T1000 (cell line): ENCODE measurements around the gene MBOAT2.

Source experiments
- DNase-seq: peaks from one replicate; lab custom pipeline; 2025; ENCODE audit warnings: mixed read lengths; lab: John Stamatoyannopoulos, UW

MBOAT2 gene

DNA sequence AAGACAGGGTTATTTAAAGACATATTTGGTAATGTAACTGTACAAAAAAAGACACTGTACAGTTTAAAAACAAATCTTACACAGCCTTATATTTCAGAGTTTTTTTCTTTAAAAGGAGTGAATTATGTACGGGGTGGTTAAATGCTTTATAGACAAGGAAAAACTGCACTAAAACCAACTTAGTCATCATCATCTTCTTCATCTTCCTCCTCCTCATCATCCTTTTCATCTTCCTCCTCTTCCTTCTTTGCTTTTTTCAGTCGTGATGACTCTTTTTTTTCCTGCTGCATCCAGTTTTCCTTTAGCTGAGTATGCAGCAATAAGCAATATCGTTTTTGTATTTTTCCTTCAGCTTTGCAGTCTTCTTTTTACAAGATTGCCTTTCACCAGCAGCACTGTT lies 14.6 kb upstream of the MBOAT2 start:
- DNase-seq = no peak

DNA sequence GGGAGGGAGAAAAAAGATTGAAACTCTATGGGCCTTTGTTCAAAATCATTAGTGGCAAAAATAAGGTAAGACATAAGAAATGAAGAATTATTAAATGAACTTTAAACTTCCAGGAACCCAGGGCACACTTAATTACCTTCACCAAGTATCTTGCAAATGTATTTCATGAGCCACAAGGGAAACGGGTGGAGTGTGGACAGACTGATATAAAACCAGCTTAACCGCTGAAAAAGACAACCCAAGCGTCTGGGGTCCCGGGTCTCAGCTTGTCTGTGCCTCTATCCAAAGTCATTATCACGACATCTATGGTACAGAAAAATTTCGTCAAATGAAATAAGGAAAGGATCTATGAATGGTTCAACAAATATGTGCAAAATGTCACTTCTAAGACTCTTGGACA lies 13.9 kb upstream of the MBOAT2 start:
- DNase-seq = no peak

DNA sequence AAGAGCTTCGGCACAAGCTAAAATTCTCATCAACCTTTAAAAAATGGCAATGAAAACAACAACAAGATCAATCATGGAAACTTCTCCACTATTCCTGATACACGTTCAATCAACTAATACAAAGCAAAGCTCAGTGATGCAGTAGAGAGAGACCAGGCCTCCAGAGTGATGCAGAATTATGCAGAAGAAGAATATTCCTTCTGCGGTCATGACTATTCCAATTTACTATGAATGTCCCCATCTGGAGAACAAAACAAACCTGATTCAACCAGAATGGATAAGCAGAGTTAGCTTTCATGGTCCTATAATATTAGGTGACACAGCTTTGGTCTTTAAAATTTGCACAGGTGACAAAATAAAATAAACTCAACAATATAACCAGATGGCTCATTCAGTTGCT lies 12.5 kb upstream of the MBOAT2 start:
- DNase-seq = no peak

DNA sequence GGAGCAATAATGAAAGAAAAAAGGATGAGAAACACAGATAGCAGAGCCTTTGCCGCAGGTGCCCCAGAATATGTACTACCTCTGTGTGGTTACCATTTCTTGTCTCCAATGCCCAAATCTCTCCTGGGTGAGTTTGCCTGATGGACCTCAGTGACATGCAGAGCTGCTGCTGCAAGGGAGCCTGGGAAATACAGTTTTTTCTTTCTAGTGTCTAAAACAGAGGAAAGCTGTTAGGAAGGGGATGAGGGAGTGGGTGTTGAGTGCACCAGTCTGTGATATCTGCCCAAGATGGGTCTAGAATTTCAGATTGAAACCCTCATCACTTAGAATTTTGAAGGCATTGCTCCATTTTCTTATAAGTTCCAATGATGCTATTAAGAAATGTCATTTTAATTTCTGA lies 9.9 kb upstream of the MBOAT2 start:
- no peak for DNase-seq

DNA sequence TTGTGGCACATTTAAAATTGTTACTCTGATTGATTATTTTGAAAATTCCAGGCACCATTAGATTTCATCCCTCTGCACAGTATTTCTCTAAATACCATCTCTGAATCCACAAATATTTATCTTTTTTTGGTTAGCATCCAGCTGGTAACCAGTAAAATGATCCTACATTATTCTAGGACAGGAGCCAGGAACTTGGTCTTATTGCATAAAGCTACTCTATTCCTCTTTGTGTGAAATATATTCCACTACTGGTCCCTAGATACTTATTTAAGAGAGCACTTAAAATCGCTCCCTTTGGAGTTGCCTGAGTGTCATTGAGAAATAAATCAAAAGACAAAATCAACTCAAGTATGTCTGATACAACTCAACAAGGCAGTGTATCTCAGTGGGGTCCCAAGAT lies 7.4 kb upstream of the MBOAT2 start:
- DNase-seq = no peak

DNA sequence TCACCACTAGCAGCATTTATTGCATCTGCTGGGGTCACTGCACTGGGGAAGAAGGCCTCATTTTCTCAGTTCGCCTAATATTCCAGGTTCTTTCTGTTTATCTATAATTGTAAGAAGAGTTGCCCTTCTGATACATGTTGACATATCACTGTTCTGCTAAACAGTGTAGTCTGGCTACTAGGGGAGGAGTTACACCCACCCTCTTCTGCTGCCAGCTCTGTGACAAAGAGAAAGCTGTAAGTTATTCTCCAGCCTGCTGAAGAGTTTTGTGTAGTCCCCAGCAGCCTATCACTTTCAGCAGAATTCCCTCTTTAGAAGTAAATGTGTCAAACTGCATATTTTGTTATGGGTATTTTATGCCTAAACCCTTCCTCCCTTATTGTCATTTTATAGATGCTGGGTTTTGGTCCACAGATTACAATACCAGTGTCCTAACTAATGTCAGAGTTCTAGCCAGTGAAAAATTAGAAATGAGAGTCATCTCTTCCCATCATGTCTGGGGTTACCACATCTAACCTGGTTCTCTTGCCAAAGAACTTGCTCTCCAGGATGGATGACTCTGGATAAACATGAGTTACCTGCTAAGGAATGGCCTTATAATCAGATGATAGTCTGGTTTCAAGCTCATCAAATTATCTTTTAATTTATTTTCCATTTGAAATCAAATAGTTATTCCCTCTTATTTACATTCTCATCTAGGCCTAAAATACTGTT lies 5.6 kb upstream of the MBOAT2 start:
- DNase-seq = no peak

DNA sequence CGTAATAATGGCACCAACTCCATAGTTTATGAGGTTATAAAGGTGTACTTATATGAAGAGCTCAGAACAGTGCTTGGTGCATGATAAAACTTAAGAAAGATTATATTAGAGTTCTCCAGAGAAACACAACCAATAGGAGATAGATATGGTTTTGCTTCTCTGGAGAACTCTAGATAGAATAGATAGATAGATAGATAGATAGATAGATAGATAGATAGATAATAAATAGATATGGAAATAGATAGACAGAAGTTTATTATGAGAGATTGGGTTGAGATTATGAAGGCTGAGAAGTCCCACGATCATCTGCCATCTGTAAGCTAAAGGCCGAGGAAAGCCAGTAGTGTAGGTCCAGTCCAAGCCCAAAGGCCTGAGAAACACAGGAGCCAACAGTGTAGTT lies 2.9 kb upstream of the MBOAT2 start:
- DNase-seq = no peak

DNA sequence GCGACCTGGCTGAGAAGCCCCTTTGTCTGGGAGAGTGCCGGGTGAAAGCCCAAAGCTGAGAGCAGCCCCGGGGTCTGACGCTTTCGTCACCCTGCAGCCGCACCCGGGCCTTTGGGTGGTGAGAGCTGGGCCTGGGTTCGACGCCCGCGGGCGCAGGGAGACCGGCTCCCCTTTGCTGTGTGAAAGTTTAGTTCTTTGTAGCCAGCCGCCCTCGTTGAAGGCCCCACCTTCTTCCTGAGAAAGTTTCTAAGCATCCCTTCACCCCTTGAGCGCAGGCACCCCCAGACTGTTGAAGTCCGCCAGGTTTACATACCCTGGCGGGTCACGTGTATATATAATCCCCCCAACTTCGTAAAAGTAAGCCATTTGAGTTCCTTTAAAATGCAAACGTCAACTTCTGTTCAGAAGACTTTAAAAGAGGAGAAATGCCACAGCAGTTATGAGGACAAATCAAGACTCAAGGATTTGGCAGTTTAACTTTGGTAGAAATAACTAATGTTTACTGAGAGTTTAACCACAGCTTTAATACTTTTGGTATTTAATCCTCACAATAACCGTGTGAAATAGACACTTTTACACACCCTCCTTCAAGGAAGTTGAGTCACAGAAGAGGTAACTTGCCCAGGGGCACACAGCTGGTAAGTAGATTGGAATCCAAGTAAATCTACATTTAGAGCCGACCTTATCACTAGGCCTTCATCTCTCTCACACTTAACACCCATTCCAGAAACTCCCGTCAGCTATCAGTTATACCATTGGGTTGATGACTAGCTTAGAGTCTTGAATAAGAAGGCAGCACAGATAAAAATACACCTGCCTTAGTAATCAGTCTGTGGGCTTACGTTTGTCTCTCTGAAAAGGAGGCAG lies 1.1 kb upstream of the MBOAT2 start:
- DNase-seq = peak; percentile 38

DNA sequence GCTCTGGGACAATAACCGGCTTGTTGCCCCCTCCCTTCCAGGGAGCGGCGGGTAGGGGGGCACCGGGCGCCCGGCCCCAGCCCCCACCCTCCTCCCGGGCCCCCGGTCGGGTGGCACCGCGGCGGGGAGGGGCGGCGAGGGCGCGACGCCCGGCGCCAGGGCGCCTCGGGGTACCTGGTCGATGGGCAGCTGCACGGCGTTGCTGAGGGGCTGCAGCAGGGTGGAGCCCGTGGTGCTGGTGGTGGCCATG lies 193 bp downstream of the MBOAT2 start:
- no peak for DNase-seq

DNA sequence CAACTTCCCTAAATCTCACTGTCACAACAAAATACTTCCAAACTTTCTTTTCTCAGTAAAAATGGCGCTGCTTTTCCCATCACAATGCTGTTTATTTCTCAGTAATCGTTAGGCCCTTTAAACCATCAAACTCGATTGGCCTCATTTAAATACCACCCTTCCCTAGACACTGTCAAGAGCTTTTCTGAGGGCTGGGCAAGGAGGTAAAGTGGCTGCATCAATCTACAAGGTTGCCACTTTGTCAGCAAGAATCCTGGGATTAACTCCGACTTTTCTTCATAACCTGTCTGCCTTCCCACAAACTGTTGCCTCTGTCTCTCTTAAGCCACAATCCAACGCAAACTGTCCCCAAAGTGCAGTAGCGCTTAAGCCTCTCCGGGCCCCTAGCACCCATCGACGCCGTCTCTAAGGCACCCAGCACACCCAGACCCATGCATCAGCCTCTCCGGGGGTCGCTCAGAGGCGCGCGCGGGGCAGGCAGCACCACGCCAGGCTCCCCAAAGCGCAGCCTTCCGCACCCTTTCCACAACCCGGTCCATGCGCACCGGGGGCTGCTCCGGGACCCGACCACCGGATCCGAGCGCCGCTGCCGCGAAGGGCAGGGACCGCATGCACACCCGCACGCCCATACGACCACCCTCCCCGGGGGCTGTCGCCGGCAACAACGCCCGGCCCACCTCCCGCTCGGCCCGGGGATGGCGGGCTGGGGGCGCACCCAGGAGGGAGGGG lies 683 bp downstream of the MBOAT2 start:
- DNase-seq = no peak

DNA sequence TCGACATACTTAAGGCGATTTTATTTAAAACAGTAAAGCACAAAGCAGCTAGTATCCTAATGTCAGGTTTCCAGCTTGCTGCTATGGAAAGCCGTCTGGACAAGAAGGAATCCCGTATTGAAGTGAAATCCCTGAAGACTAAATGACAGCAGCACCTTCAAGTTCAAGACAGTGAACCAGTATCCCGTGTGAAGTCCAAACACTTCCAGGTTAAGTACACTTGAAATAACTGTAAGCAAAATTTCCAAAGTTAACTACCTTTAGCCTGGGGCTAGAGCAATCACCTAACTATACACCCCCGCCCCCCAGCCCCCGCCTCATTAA lies 1.2 kb downstream of the MBOAT2 start:
- no peak for DNase-seq

DNA sequence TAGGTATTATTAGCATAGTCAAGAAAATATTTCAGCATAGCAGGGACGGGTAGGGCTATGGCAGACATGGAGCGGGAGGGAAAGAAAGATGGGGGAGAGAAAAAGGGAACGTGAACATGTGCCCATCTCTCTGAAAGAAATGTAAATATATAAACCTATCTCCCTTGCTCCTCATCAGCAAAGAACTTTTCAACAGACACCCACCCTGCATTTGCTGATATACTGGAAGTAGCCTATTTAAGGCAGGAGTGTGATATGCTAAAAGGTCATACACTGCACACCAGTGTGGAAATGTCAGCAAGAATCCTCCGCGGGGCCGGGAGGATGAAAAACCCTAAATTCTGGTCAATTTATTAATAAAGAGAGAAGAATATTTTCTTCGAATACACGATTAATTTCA lies 1.7 kb downstream of the MBOAT2 start:
- no peak for DNase-seq

DNA sequence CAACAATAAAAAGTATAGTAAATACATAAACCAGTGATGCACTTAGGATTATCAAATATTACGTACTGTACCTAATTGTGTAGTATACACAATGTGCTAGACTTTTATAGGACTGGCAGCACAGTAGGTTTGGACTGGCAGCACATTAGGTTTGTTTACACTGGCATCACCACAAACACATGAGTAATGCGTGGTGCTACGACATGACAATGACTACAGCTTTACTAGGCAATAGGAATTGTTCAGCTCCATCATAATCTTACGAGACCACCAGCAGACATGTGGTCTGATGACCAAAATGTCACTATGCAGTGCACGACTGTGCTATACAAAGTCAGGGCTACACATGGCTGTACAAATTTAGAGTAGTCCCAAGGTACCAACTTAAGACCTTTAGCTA lies 2.3 kb downstream of the MBOAT2 start:
- no peak for DNase-seq

DNA sequence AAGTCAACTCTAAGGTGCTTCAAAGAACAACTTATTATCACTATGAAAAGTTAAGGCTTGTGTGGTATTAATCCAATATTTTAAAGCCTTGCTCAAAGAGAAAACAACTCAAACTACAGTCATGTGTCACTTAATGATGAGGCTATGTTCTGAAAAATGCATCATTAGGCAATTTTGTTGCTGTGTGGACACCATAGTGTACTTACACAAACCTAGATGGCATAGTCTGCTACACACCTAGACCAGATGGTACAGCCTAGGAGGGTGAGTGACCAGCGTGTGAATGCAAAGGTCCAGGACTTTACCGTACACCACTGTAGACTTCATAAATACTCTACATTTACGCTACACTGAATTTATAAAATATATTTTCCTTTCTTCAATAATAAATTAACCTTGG lies 3.0 kb downstream of the MBOAT2 start:
- DNase-seq = no peak

DNA sequence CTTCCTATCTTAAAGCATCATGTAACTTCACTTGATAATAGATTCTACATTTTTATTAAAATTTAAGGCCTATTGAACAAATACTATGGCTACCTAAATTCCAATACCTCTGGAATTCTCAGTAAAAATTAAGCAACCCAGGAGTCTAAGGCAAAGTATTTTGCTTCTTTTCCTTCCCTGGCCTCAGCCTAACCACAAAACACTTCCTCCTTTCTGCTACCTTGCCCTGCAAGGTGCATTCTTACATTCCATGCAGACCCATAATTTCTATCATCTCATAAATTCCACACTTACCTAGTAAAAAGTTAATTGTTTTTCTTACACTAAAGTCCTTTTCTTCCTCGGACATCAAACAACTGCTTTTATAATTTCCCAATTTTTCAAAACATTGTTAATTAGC lies 3.7 kb downstream of the MBOAT2 start:
- no peak for DNase-seq

DNA sequence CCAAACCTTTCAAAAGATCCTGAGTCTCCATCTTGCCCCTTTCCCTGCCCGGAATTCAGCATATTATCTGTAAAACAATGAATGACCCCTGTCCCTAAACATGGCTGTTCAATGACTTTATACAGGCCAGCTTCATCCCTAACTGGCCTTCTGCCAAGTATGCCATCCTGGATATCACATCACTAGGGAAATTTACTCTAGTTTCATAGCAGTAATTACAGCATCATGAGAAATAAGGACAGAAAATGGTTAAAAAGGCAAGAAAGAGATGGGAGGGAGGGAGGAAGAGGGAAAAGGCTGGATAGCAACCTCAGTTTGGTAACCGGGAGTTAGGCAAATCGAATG lies 4.4 kb downstream of the MBOAT2 start:
- DNase-seq = no peak

DNA sequence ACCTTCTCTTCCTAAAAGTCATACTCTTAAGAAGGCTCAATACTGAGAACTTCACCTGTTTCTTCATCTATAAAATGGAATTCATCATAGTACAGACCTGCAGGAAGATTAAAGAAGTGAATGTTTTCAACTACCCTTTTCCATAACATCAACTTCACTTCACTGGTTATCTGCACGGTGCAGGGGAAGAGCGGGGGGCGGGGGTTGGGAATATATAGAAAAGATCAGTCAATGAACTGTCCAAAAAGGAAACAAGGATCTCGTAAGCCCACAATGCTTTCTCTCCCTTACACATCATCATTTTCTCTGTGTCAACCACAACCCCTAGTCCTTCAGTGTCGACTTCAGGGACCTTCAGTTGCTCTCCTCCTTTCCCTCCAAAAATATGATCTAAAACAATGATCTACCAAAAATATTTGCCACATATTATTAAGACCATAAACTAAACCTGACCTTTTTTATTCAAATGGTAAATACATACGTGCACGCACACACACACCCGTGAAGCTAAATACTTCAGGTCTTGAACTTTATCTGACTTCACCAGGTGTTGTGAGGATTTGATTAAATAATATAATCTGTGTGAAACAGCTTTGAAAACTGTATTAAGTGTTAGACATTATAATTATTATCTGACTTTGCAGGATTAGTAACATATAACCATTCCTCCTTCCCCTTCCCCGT lies 4.9 kb downstream of the MBOAT2 start:
- DNase-seq = no peak

DNA sequence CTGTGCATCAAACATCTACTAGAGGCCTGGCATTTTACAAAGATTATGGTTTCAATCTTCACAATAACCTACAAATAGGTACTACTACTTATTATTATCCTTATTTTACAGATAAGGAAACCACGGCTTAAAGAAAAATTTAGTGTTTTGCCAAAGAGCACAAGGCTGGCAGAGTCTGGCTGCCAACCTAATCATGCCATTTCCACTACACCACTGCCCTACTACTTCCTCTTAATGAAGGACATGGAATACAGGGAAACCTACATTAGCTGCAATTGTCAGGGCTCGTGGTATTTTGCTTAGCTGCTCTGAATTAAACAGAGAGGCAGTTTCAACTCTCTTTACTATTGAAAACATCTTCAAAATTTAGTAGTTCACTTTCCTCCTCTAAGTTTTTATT lies 5.9 kb downstream of the MBOAT2 start:
- DNase-seq = no peak

DNA sequence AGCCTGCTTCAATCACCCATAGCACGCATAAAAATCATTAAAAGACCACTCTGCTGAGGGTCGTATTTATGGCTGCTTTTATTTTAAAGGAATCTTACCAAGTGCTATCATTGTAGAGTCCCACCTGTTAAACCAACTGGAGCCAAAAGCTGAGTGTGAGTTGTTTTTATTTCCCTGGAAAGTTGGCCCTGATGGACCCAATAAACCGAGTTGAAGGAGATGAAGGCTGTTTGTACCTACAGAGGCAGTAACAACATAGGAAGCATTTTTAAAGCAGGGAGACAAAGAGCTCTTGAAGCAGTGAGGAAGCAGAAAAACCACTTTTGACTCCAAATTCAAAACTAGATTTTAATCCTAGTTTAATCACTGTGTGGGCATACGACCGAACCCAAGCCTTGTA lies 6.4 kb downstream of the MBOAT2 start:
- no peak for DNase-seq

DNA sequence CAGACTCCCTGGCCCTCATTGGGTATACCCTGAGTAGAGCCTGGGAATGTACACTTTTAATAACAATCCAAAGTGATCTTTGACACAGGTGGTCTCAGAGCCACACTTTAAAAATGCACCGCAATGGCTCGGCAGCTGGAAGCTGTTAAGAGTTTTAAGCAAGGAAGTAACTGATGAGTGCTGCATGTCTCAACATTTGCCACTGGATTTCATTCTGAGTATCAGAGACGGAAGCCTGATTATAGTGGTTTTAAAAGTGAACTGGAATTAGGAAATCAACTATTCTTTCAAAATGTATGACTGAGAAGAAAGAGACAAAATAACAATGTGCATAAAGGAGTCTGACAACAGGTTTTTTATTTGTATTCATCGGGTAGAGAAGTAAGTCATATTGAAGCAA lies 7.5 kb downstream of the MBOAT2 start:
- DNase-seq = no peak

DNA sequence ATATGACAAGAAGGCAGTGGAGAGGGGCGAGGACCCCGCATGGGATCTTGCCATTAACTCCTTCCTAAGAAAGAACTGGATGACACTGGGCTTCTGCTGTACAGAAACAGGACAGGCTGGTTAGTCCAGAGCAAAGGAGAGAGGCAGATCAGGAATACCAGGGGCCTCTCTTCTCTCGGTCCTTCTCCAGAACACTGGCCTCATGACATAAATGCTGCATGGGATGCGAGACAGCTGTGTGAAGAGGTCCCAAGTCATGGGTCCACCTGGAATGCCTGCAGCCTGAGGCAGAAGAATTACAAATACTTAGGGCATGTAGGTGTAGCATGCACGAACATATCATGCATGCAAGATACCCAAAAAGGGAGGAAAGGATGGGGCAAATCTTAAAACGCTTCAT lies 9.1 kb downstream of the MBOAT2 start:
- no peak for DNase-seq

DNA sequence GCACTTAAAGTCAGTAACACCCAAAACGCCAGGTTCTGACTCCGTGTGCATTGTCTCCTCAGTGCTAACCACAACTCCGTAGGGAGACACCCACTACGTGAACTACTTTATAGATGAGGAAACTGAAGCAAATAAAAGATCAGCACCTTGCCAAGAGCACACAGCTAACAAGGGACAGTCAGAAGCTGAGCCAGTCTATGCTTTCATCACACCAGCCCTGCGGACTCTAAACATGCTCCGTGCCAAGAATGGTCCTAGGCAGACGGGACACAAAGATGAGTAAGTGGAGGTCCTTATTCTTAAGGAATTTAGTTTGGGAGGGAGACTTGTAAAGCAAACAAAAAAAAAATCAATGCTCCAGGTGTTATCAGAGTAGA lies 9.6 kb downstream of the MBOAT2 start:
- DNase-seq = no peak
